Measurements from ENCODE around the gene MRPL36.
"Not testable (repeated sequence)": the region's sequence is repeated elsewhere in the genome, so short reads cannot be mapped to it uniquely, and the experiment has no call there.

MRPL36 gene

DNA sequence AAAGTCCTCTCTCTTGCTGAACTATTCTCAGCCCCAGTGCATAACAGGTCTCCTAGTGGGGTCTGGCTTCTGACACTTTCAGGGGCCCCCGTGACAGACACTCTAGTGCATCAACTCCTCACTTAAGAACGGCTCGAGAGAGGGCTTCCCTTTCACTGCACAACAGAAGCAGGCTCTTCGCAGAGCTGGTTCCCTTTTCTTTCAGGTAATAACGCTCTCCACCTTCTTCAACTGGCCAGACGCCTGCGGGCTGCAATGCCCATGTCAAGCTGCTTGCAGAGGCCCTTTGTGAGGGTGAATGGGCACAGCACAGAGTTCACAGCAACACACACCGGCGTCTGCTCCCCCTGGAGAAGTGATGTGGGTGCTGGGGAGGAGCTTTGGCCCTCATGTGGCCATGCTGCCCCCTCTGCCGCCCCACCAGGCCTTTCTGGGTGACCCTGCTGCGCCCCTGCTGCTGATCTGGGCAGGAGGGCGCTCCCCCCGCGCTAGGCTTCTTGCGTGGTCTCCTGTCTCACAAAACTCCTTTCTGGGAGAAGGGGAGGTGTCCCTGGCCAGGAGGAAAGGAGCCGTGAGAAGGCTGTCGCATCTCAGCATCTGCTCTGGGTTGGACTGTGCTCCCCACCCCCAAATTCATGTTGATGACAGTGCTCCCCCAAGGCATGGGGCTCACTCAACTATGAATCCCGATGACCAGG is 2.4 kb downstream of the MRPL36 start:
- in situ Hi-C loops (cut with MboI; ENCODE audit: low sequenced_read_pairs) = no loop called here

DNA sequence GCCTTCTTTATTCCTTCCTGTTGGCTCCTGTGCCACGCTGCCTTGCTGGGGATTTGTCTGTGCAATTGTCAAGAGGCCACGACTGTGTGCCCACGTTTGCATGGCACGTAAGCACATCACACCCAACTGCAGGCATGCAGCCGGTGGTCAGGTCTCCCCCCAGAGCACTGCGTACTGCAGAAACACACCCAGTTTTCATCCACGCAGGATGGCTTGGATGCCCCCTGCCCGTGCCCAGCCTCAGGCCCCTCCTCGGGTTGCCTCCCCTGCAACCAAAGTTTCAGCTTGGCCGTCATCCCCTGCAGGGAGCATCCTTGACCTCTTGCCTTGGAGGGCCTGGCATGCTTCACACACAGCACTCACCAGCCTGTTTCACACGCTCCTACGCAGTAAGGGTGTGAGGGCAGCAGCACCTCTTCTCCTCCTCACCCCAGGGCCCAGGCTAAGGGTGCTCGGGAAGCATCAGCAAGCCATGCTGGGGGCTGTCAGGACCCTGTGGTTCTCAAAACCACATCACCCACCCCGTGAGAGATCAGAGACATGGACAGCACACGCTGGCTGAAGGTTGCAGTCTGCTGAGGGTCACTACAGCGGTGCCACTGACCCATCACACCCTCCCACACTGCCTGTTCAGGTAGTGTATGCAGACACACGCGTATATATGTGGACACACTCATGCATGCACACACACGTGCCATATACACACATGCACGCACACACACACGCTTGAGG is 3.1 kb downstream of the MRPL36 start:
- in situ Hi-C loops (cut with MboI; ENCODE audit: low sequenced_read_pairs) = no loop called here

DNA sequence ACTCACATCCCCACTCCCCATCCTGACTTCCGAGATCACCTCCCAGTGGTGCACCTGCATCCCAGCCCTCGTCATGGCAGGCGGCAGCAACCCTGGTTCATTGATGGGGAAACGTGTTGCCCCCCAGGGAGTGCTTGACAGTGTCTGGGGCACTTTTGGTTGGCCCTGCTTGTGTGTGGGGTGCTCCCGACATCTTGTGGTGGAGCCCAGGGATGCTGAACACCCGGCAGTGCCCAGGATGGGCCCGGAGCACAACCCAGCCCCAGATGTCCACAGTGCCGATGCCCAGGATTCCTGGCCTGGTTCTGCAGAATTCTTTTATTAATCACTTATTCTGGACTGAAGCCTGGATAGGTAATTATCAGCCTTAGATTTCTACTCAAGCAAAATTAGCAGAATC is 3.7 kb downstream of the MRPL36 start:
- in situ Hi-C loops (cut with MboI; ENCODE audit: low sequenced_read_pairs) = no loop called here

DNA sequence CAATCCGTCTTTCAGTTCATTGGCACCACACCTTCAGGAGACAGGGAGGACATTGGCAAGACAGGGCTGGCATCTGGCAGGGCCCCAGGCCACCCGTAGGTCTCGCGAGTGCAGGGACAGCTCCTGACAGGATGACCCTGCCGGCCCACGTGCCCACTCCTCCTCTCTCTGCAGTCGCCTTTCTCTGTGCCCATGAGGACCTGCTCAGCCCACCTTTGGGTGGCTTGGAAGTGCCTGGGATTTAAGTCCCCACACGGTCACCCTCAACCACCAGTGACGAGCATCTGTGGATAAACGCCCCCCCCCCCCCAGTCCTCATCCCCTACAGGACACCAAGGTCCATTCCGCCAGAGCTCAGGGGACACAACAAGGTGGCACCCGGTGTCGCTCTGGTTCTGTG is 4.1 kb downstream of the MRPL36 start:
- in situ Hi-C loops (cut with MboI; ENCODE audit: low sequenced_read_pairs) = no loop called here

DNA sequence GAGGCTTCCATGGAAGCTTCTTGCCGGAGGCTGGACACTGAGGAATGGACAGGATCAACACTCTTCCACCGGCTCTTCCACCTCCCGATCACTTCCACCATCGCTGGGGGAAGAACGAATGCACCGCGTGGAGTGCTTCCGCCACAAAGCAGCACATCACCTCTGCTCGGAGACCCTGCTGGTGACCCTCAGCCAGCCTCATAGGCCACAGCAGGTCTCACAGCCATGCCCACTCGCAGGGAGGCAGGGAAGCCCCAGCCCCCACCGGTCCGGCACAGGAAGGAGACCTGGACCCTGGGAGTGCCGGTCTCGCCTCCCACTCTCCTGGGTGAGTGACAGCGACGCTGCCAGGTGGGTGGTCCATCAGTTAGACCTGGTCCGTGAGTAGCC is 4.7 kb downstream of the MRPL36 start:
- in situ Hi-C loops (cut with MboI; ENCODE audit: low sequenced_read_pairs) = no loop called here

DNA sequence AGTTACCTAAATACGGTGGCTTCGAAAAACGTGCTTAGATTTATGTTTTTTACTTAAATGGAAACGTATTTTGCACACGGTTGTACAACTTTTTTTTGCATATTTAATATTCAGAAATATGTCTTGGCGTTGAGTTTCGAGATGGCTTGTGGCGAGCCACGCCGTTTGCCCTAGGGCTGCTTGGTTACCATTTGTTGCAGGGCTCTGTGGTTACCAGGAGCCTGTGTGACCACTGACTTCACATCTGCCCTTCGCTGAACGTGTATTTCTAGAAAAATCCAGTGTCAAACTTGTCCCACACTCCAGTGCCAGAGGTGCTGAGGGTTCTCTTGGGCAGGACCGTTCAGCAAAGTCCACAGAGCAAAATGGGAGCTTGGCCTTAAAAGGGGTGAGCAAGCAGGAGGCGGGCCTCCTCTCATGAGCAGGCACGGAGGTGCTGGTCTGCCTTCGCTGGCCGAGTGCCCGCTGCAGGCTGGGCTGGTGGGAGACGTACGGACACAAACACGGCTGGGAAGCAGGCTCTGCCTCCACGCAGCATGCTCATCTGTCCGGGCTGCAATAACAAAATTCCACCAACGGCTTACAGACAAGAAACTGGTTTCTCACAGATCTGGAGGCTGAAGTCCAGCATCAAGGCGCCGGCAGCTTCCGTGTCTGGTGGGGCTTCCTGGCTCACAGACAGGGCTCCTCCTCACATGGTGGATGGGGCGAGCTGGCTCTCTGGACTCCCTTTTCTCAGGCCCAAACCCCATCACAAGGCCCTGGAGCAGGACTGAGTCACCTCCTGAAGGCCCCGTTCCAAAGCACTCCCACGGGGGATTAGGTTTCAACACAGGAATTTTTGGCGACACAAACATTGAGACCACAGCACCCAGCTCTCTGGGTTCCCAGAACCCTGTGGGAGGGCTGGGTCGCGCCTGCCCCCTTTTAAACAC is 5.4 kb downstream of the MRPL36 start:
- in situ Hi-C loops (cut with MboI; ENCODE audit: low sequenced_read_pairs) = no loop called here

DNA sequence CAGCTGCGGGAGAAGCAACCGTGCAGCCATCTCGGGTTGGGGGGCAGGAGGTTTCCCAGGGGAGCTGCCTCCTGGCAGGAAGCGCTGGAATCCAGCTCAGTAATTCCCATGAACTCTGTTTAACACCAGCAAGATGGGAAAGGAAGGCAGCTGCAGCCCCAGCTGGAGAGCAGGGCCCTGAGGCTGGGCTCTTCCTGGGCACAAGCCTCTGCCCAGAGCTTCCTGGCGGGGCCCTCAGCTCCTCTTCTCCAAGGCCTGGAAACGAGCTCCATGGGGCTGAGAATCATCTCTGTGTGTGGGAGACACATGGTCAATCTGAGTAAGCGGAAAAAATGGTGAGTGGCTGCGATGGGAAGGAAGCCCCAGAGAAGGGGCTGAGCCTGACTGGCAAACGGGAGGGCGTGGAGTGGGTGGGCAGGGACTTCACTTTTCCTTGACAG is 6.3 kb downstream of the MRPL36 start:
- in situ Hi-C loops (cut with MboI; ENCODE audit: low sequenced_read_pairs) = no loop called here

DNA sequence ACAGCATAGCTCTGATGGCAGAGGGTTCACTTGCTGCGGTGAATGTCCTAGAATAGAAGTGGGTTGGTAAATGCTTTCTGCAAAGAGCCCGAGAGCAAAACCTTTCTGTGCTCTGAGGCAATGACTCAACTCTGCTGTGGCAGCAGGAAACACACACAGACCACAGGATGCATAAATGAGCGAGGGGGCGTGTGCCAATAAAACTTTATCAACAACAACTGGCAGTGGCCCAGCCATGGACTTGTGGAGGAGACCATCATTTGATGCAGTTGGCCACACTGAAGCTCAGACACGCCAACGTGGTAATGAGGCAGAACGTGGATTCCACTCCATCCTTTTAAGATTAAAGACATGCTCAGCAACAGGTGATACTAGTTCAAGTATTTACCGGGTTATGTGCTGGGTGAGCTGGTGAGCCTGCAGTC is 6.8 kb downstream of the MRPL36 start:
- in situ Hi-C loops (cut with MboI; ENCODE audit: low sequenced_read_pairs) = no loop called here

DNA sequence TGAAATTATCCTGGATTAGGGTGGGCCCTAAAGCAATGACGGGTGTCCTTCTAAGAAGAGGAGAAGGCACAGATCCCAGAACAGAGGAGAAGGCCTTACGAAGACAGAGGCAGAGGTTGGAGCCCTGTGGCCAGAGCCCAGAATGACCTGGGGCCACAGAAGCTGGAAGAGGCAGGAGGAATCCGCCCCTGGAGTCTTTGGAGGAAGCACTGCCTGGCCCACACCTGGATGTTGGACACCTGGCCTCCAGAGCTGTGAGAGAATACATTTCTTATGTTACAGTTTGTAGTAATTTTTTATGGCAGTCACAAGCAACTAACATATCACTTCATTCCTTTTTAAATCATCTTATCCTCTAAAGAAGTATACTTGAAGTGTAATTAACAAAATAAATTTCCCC is 8.5 kb downstream of the MRPL36 start:
- in situ Hi-C loops (cut with MboI; ENCODE audit: low sequenced_read_pairs) = no loop called here

DNA sequence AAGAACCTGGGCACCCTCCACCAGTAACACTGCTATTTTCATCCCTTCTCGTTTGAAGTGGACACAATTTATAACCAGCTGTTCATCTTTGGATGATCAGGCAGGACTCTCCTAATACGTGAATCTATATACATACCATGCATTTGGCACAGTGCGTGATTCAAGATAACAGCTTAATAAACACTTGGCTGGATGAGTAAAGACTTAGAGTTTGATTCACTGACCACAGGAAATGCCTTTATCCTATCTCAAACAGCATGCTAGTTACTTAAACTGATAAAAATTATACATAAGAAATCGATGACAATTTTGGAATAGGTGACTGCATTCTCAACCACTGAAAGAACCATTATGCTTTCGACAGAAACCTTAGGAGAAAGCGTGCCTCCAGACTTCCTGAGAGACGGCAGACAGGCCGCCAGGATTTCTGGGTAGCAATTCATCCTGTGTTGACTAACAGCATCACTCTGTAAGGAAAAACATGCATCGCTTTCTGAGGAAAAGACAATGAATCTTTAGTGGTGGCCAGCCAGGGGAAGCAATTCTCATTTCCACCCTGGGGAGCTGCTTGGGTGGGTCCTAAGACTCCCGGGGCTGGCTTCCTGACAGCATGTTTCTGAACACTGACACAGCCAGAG is 9.7 kb downstream of the MRPL36 start:
- in situ Hi-C loops (cut with MboI; ENCODE audit: low sequenced_read_pairs) = no loop called here

DNA sequence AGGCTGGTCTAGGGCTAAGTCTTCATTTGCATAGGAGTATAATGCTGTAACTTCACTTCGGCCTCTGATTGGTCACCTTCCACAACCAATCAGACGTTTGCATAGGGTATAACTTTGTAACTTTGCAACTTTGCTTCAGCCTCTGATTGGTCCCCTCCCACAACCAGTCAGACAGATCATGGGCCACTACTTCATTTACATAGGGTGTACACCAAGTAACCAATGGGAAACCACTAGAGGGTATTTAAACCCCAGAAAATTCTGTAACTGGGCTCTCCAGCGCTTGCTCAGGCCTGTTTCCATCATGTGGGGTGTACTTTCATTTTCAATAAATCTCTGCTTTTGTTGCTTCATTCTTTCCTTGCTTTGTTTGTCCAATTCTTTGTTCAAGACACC is 10.2 kb downstream of the MRPL36 start:
- in situ Hi-C loops (cut with MboI; ENCODE audit: low sequenced_read_pairs) = not testable (repeated sequence)

DNA sequence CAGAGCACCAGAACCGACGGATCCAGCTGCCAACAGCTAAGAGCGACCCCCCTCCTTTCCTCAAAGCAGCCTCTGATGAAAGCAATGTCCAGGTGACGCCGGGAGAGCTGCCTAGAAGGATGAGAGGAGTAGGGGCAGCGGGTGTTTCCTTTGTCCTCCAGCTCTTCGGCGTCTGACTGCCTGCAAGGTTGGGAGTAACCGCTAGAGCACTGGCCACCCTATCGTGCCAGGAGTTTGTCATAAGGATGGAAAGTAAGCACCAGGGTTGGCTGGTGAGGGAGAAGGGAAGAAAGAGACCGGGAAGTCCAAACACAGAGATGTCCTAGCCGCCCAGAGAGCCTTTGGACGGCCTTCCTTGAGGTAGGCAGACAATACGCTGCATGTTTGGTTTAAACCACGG is 10.8 kb downstream of the MRPL36 start:
- in situ Hi-C loops (cut with MboI; ENCODE audit: low sequenced_read_pairs) = no loop called here

DNA sequence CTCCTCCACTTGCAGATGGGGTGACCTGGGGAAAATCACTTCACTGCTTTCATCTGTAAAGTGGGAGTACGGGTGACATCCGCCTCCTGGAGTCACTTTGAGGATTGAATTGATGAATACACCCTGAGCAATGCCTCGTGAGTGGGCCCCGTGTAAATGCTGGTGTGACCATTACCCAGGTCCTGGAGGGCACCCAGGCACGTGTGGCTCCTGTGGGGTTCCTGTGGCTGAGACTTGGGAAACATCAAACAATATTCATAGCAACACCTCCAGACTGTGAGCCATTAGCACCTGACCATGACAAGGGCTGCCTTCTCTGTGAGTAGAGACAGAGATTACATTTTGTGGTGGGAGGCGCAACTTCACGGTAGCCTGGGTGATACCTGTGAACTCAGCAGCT is 11.4 kb downstream of the MRPL36 start:
- in situ Hi-C loops (cut with MboI; ENCODE audit: low sequenced_read_pairs) = no loop called here

DNA sequence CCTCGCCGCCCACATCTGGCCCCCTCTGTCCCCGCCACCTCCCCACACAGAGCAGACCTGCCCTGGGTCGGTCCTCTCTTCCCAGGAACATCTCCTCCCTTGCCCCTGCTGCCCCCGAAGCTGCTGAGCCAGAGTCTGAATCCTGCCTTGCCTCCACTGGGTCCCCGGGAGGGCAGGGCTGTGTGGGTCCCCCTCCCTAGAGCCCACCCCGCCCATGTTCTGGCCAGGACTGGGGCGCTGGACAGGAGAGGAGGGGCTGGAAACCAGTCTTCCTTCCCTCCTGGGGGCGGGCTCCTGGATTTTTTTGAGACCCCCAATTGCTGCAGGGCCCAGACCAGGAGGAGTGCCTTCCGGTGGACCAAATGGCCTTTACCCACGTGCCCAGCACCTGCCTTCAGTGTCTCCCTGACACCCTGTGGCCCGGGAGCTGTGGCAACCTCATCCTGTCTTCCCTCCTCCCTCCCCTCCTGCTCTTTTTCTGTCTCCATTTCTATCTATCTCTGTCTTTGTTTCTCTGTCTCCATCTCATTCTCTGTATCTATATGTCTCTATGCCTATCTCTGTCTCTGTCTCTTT is 12.1 kb downstream of the MRPL36 start:
- in situ Hi-C loops (cut with MboI; ENCODE audit: low sequenced_read_pairs) = no loop called here

DNA sequence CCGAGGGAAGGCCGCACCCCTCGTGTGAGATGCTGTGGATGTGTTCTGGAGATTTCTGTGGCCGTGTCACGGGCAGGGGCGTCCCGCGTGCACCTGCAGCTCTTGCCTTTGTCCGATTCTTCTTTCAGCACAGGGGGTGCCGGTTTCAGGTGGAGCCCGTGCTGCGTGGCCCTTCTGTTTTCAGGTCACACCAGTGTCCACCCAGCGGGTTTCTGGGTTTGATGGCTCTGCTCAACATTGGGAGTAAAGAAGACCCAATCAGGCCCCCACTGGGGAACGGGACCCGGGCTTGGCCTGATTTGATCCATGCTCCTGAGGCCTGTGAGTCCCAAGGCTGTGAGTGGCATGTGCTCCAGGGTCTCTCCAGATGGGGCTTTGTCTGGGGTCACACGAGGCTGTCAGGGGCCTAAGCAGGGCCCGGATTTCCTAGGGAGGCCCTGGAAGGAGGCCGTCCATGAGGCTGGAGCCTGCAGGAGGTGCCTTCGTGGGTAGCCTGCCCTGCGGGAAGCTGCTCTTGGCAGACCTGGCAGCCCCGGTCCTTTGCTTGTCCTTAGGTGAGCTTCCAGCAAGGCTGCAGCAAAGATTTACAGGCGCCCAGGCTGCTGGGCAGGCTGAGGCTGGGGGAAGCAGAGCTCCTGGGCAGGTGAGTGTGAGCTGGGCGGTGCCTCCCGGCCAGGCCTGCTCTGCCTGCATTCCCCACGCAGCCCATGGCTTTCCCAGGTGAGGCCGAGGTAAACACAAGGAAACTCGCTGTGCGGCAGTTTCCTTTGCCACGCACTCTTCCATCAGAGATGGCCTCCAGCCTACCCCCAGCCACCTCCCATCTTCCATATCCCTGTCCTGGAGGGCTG is 12.8 kb downstream of the MRPL36 start:
- in situ Hi-C loops (cut with MboI; ENCODE audit: low sequenced_read_pairs) = no loop called here

DNA sequence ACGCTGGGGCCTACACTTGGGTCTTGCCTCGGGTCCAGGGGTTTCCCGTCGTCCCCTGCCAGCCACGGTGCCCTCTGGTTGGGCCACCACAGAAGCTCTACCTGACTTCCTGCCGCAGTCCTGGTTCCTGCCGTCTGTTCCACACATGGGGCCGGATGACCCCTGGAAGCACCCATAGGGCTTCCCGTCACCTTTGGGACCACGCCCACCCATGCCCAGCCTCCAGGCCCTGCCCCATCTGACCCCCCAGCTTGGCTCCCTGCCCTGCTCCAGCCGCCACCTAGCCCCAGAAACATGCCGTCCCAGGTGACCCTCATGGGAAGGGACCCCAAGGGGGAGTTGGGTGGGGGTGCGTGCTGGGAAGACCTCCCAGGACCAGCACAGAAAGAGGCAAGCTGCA is 13.7 kb downstream of the MRPL36 start:
- in situ Hi-C loops (cut with MboI; ENCODE audit: low sequenced_read_pairs) = no loop called here

DNA sequence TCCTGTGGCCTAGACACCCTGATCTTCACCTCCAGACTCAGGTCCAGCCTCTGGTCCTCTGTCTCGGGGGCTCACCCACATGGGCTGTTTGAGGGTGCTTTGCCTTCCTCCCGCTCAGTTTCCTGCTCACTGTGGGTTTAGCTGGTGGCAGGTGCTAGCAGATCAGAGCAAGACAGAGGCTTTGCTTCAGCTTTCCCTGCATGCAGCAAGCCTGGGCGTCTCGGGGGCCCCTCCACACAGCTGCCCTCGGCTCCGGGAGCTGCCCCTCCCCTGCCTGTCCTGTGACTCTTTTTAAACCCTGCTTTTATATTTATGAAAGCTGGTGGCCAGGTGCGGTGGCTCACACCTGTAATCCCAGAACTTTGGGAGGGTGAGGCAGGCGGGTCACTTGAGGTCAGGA is 14.6 kb downstream of the MRPL36 start:
- in situ Hi-C loops (cut with MboI; ENCODE audit: low sequenced_read_pairs) = no loop called here

DNA sequence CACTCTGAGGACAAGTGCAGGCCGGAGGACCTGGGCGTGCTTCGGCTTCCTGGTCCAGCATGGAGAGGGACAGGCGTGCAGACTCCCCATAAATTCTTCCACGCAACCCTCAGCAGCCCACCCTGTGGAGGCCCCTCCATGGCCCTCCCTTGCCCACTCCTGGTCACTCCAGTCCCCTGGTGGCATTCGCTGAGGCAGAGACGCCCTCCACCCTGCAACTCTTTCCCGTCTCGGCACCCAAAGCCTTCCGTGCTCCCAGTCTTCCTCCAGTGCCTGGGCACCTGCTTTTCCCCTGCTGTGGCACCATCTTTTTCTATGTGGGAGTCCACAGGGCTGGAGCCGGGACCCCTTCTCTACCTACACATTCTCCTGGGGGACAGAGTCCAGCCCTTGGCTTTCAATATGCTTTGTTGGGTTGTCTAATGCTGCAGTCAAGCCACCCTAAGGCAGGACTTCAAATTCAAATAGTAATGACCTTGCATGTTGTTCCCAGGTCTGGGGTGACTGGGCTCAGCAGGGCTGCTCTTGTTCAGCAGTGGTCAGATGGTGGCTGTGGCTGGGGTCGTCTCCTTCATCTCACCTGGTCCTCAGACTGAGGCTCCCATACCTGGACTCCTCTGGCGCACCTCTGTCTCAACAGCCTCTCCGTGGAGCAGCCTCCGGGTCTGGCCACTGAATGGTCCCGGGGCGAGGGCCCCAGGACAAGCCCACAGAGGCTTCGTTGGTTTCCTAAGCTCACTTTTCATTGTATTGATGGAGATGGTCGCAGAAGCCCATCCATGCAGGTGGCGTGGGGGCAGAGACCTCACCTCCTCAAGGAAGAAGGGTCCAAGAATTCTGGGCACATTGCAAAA is 15.2 kb downstream of the MRPL36 start:
- in situ Hi-C loops (cut with MboI; ENCODE audit: low sequenced_read_pairs) = no loop called here

DNA sequence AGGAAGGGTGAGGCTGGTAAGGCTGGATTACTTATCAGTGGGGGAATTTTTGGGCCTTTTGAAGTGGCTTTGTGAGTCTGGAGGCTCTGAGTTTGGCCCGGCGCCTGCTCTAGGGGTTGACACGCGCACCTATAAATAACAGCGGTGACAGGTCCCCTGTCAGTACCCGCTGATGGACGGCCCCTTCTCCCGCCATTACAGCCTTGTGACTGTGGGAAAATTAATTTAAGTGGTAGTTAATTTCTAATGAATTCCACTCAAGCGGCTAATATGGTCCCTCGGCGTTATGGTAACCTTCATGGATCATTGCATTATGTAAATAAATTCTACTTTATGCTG is 16.5 kb downstream of the MRPL36 start:
- in situ Hi-C loops (cut with MboI; ENCODE audit: low sequenced_read_pairs) = no loop called here
